ENCODE data around the gene CYP24A1.

DNA sequence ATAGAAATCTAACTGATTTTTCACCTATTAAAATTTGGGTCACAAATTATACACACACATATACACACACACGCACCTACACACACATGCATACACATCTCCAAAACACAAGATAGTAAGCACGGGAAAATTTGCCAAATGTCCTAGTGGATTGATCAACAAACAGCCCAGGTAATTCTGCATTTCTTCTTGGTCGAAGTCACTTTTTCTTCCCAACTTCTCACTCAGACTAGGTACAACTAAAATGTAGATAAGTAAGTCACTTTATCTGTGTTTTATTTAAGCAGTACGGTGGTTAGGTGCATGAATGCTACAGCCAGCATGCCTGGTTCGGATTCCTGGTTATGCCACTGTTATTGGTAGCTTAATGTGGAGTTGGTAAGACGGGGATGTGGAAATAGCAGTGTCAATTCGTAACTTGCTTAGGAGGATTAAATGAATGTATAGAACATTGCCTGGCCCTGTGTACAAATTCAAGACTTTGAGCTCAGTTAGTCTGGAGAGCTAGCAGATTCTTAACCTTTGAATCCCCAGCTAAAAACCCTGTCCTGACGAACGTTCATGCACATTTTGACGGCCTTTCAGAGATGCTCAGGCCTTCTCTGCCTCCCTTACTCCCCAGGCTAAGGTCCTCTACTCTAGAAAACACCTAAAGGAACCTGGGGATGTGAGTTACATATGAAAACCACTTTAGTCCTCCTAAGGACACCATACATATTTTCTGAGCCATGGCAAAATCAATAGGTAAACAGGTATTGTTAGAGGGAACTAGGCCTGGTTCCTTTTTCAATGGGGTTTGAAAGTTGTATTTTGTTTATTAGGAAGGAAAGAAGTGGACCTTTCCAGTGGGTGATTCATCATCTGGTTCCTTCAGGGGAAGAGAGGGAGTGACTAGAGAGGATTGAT, 50.9 kb downstream of the CYP24A1 start:
- TF ChIP-seq POLR2A (IDR thresholded peaks at IDR 0.05) (no peak), EP300 (IDR thresholded peaks at IDR 0.05) (no peak)
- TF ChIP-seq, protein P1, sequence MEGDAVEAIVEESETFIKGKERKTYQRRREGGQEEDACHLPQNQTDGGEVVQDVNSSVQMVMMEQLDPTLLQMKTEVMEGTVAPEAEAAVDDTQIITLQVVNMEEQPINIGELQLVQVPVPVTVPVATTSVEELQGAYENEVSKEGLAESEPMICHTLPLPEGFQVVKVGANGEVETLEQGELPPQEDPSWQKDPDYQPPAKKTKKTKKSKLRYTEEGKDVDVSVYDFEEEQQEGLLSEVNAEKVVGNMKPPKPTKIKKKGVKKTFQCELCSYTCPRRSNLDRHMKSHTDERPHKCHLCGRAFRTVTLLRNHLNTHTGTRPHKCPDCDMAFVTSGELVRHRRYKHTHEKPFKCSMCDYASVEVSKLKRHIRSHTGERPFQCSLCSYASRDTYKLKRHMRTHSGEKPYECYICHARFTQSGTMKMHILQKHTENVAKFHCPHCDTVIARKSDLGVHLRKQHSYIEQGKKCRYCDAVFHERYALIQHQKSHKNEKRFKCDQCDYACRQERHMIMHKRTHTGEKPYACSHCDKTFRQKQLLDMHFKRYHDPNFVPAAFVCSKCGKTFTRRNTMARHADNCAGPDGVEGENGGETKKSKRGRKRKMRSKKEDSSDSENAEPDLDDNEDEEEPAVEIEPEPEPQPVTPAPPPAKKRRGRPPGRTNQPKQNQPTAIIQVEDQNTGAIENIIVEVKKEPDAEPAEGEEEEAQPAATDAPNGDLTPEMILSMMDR (IDR thresholded peaks at IDR 0.05) = no peak

Measured in ovary (tissue), 3 donors.